RPMI7951 (cell line): ENCODE results near the gene MYO7A. TPM values are rescaled to one million over a fixed set of nuclear protein-coding genes. Genes with fewer than 3 reads are reported as not detected.

Experiments used
- DNase-seq: peaks from one replicate; pipeline ENCODE4 v3.0.0-alpha.2; 2012; ENCODE audit warnings: low read depth
- total RNA-seq: library from RNA; depleted of rRNA; stranded (reverse); fragments of >200 nt; shearing (Covaris generic); gene quantifications from 2 replicates; pipeline ENCODE4 v1.2.3, GENCODE V29; 2014

Gene MYO7A
- total RNA-seq, 1 experiment from 2014 or later: 0.36 TPM

DNA sequence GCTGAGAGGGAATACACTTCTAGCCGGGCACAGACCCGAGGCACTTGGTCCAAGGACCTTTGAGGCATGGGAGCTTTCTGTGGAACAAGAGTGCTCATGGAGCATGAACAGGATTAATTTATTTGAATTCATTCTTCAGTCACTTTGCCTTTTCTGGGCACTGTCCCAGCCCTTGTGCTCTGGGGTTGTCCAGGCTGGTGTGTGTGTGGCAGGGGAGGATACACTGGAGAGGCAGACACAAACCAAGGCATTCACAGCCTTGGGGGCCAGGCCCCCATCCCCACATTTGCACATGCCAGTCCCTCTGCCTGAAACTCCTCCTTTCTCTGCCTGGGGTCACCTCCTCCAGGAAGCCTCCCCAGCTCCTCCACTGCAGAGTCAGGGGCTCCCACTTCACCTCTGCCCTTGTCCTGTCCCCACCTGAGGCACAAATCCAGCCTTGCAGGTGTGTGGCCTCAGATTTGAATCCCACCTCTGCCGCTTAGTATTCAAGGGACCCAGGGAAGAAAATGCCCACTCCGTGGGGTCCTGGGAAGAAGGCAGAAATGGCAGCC lies 55.5 kb downstream of the MYO7A start:
- DNase-seq: no peak

GRCh38 chr11:77184136-77184860 lies 56.3 kb downstream of the MYO7A start:
- no peak for DNase-seq

DNA sequence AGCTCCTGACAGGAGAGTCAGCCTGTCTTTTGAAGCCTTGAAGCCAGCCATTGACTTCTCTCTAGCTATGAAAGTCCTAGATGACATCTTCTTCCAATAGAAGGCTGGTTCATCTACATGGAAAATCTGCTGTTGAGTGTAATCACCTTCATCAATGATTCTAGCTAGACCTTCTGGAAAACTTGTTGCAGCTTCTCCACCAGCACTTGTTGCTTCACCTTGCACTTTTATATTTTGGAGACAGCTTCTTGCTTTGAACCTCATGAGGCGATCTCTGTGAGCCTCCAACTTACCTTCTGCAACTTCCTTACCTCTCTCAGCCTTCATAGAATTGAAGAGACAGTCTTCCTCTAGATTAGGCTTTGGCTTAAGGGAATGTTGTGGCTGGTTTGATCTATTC lies 58.3 kb downstream of the MYO7A start:
- no peak for DNase-seq

DNA sequence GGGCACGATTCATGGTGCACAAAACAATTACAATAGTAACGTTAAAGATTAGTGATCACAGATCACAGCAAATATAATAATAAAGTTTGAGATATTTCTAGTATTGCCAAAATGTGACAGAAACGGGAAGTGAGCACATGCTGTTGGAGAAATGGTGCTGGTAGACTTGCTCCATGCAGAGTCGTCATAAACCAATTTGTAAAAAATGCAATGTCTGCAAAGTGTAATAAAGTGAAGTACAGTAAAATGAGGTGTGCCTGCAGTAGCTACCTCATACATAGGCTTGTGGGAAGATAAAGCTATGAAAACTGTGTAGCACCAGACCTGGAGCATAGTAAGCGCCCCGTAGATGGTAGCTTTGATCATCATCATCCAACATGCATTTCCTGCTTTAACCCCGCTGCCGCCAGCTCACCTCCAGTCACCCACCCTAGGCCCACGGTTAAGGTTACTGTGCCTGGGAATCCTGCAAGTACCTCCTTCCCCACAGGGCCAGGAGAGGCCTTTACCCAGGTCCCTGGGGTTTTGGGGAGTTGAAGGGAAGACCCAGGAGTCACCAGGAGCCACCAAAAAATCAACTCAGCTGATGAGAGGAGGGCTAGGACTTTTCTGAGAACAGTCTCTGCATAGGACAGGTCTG lies 59.2 kb downstream of the MYO7A start:
- no peak for DNase-seq

GRCh38 chr11:77187776-77188632 lies 60.0 kb downstream of the MYO7A start:
- DNase-seq: peak; percentile 69

GRCh38 chr11:77188633-77189491 lies 60.8 kb downstream of the MYO7A start:
- DNase-seq: no peak

- DNase-seq: no peak
These were observed 61.7 kb downstream of the MYO7A start for GRCh38 chr11:77189588-77190210.

DNA sequence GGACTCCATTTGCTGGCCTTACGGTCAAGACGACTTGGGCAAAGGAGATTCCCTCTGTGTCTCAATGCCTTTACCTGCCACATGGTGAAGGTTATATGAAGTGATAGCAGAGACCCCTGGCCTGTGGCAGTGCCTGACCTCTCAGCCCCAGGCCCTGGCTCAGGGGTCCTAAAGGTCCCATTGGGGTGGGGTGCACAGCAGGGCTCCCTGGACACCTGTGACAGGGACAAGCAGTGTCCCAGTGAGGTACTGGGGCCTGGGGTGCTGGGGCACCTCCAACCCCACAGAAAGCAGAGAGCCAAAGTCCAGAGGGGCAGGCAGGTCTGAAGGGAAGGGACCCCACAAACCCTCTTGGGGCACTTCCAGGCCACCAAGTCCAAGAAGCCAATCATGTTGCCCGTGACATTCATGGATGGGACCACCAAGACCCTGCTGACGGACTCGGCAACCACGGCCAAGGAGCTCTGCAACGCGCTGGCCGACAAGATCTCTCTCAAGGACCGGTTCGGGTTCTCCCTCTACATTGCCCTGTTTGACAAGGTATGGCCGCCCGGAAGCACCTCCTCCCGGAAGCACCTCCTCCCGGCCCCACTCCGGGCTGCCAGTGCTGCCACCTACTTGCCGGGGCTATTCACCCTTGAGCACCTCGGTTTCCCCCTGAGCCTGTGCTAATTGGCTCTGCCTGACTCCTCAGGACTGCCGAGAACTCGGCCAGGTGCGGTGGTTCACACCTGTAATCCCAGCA lies 62.5 kb downstream of the MYO7A start:
- no peak for DNase-seq

- peak; percentile 24 for DNase-seq
These were observed 63.4 kb downstream of the MYO7A start for GRCh38 chr11:77191429-77191822.

DNA sequence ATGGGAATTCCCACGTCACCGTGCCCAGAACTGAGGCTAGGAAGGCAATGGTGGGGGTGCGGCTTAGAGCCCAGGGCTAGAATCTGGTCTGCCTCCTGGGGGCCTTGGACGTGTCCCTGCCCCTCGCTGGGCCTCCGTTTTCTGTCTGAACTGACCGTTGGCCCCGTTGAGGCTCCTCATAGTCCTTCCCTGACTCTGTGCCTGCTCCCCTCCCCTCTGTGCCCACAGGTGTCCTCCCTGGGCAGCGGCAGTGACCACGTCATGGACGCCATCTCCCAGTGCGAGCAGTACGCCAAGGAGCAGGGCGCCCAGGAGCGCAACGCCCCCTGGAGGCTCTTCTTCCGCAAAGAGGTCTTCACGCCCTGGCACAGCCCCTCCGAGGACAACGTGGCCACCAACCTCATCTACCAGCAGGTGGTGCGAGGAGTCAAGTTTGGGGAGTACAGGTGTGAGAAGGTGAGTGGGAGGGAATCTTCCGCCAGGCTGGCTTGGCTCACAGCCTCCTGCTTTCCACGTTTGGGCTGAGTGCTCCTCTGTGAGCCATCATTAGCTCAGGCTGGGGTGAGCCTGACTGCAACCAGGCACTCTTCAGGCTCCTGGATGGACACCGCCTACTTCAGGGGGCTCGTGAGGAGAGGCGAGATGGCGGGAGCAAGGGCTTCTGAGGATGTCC lies 63.9 kb downstream of the MYO7A start:
- DNase-seq: peak; percentile 72

DNA sequence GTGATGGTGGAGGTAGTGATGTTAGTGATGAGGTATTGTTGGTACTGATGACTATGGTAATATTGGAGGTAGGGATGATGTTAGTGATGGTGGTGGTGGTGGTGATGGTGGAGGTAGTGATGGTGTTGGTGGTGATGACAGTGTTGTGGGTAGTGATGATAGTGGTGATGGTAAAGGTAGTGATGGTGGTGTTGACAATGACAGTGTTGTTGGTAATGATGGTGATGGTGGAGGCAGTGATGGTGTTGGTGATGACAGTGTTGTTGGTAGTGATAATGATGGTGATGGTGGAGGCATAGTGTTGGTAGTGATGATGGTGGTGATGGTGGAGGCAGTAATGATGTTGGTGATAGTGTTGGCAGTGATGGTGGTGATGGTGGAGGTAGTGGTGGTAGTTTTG lies 65.1 kb downstream of the MYO7A start:
- no peak for DNase-seq

GRCh38 chr11:77193911-77194830 lies 66.1 kb downstream of the MYO7A start:
- no peak for DNase-seq

- no peak for DNase-seq
These were observed 67.2 kb downstream of the MYO7A start for GRCh38 chr11:77195071-77195755.

GRCh38 chr11:77196961-77197360 lies 68.9 kb downstream of the MYO7A start:
- DNase-seq: no peak

DNA sequence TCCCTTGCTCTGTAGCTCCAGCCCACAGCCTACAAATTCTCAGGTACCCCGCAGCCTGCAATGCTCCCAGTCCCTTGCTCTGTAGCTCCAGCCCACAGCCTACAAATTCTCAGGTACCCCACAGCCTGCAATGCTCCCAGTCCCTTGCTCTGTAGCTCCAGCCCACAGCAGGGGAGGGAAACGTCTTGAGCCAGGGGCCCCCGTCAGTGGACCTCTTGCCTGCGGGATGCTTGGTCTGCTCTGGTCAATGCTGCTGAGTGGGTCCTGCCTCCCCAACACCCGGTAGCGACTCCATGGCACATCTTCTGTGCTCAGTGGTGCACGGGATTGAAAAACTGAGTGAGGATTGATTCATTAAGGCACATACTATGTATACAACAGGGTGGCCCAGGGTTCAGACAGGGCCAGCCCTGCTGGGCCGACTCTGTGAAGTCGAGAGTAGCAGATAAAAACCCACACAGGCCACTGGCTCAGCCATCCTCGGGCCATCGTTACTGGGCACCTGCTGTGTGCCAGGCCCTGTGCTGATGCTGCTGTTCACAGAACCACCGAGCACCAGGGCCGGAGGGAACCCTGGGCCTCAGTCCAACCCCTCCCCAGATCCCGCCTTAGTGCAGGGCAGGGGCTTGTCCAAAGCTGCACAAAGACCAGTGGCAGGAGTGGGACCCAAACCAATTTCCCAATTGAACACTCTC lies 69.7 kb downstream of the MYO7A start:
- DNase-seq: no peak

- DNase-seq: peak; percentile 18
These were observed 70.4 kb downstream of the MYO7A start for GRCh38 chr11:77198440-77198849.

DNA sequence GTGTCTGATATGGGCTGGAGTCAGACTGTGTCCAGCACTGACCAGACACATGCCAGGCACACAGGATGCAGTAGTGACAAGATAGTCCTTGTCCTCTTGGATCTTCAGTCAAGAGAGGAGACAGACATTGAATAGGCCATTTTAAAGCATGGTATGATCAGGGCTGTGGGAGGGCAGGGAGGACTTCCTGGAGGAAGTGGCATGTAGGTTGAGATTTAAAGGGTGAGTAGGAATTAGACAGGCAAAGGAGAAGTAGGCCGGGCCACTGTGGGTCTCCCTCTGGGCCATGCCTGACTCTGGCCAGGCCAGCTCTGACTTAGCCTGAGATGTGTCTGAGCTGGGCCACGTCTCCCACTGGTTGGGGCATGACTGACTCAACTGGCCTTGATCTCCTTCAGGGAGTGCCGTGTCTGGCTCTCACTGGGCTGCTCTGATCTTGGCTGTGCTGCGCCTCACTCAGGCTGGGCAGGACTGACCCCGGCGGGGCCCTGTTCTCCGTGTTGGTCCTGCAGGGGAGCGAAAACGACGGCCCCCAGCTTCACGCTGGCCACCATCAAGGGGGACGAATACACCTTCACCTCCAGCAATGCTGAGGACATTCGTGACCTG lies 71.2 kb downstream of the MYO7A start:
- no peak for DNase-seq
